Ammon's horn (tissue), 1 donor: Measurements from ENCODE around the gene ABR.
A peak's percentile ranks its signal among the peaks of the same experiment; 100 is the strongest.
"Not testable (repeated sequence)": the region's sequence is repeated elsewhere in the genome, so short reads cannot be mapped to it uniquely, and the experiment has no call there.

ENCODE experiments used
- DNase-seq: peaks from one replicate; pipeline ENCODE4 v3.0.0-alpha.2; 2016; ENCODE audit warnings: low spot score

ABR gene

GRCh38 chr17:1147664-1148063, 32.1 kb downstream of the ABR start:
- peak; percentile 62 for DNase-seq

- DNase-seq = no peak
Observed at GRCh38 chr17:1146561-1147265, 33.1 kb downstream of the ABR start.

GRCh38 chr17:1145311-1145986, 34.3 kb downstream of the ABR start:
- DNase-seq = no peak

GRCh38 chr17:1144162-1144561, 35.6 kb downstream of the ABR start:
- no peak for DNase-seq

DNA sequence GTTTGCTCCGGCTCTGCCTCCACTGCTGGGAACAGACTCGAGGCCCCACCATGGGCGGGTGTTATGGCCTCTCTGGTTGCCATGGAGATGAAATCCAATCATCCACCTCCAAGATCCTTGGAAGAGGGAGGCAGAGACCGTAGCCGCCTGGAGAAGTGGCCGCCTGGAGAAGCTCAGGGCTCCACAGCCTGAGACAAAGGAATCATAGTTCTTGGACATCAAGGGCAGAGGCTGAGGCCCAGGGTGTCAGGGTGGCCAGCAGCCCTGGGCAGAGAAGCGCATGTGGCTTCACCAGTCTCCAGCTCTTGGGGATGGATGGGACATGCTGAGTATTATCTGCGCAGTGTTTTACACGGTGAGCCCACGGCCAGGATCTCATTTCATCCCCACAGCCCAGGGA, 36.2 kb downstream of the ABR start:
- DNase-seq = peak; percentile 44

DNA sequence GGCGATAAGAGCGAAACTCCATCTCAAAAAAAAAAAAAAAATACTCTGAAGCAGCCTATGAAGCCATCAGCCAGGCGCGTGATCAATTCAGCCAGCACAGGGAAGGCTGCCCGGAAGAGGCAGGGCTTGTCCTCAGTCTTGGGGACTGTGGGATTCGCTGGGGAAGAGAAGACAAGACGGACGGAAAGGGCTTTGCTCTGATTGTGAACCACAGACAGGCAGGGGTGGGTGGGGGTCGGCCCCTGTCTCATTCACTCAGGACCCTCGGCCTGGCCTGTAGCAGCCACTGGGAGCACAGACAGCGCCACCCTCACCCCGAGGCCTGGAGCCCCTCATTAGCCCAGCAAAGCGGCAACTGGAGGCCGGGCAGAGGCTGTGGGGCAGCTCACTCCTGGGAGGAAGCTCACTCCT, 37.2 kb downstream of the ABR start:
- peak; percentile 60 for DNase-seq

DNA sequence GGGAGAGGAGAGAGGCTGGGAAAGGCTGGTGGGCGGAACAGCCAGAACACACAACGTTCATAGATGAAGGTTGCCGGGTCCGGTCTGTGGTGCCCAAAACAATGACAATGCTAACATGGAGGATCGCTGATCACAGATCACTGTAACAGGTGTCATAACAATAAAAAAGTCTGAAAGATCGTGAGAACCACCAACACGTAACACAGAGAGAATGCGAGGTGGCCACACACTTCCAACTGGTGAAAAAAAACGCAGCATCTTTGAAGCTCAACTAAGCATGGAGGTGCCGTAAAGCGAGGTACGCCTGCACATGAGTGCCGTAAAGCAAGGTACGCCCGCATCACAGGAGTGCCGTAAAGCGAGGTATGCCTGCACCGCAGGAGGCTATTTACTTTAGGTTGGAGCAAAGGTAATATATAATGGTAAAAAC, 42.3 kb downstream of the ABR start:
- DNase-seq = no peak

DNA sequence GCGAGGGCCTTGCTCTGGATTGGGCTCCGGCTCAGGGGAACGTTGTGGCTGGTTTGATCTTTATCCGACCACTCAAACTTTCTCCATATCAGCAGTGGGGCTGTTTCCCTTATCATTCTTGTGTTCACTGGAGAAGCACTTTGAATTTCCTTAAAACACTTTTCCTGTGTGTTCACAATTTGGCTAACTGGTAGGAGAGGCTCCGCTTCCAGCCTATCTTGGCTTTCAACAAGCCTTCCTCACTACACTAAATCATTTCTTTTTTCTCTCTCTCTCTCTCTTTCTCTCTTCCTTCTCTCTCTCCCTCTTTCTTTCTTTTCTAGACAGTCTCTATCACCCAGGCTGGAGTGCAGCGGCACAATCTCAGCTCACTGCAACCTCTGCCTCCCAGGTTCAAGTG, 43.0 kb downstream of the ABR start:
- DNase-seq = no peak

GRCh38 chr17:1134634-1135324, 45.0 kb downstream of the ABR start:
- DNase-seq = peak; percentile 69

DNA sequence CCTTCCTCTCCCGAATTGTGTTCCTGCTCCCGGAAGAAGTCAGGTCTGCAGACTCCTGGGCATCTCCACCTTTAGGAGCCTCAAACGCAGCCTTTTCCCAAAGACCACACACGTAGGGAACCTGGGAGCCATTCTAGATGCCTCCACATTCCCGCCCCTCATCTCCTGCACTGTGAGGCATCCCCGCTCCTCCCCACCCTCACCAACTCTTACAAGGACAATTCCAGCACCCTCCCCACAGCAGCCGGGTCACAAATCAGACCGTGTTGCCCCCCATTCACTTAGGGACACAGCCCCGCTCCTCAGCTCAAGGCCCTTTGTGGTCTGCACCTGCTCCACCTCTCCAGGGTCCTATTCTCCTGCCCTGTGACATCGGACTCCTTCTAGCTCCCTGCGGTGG, 49.6 kb downstream of the ABR start:
- no peak for DNase-seq

DNA sequence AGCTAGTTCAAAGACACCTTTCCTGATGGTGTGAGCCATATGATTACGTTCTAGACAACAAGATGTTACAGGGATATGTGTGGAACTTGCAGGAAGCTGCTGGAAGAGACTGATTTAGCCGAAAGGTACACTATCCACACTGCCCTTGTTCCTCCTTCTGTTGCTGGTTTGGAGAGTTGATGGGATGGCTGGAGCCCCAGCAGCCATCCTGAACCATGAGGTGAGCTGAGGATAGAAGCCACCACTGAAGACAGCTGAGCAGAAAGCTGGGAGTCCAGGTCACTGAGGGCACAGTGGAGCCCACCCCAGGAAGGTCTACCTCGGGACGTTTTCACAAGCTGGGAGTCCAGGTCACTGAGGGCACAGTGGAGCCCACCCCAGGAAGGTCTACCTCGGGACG, 51.3 kb downstream of the ABR start:
- not testable (repeated sequence) for DNase-seq

DNA sequence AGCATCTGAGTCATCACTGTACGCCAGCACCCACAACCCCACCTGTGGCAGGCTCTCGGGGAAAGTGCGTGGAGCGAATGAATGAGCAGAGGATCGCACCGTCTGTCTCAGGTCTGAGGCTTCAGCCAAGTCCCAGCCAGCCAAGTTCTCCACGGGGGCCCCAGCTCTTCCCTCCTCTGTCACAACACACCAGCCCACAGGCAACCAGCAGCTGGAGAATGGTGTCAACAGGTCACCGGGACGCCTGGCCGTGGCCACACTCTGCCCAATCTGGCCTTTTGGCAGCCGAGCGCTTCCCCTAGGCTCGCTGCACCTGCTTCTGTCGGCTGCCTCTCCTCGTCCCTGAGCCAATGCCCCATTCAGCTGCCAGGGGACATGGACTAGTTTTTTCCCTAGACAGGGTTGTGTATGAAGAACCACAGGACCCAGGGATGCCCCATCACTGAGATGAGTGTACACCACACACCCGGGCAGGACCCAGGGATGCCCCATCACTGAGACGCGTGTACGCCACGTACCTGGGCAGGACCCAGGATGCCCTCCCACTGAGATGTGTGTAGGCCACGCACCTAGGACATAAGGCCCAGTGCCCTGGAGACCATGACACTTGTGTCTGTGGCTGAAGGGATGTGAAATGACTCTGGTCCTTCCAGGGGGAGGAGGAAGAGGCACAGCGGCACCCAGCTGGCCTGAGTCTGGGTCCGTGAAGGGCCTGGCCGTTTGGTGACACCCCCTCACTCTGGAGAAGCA, 52.8 kb downstream of the ABR start:
- no peak for DNase-seq

GRCh38 chr17:1126250-1126797, 53.5 kb downstream of the ABR start:
- DNase-seq = no peak

DNA sequence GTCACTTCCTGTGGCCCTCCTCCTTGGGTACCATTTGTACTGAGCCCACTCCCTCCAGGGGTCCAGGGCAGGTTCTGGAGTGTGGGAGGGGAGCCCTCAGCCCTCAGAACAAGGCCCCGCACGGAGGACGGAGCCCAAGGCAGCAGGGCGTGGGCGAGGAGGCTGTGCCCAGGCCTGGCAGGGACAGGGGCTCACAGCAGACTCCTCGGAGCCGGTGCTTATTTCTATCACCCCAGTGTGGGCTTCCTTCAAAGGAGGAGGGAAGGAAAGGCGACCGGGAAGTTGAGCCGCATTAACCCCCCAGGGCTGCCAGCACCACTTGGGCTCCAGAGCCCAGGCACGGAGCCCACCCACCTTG, 54.0 kb downstream of the ABR start:
- no peak for DNase-seq

- DNase-seq = no peak
Observed at GRCh38 chr17:1124896-1125787, 54.6 kb downstream of the ABR start.

DNA sequence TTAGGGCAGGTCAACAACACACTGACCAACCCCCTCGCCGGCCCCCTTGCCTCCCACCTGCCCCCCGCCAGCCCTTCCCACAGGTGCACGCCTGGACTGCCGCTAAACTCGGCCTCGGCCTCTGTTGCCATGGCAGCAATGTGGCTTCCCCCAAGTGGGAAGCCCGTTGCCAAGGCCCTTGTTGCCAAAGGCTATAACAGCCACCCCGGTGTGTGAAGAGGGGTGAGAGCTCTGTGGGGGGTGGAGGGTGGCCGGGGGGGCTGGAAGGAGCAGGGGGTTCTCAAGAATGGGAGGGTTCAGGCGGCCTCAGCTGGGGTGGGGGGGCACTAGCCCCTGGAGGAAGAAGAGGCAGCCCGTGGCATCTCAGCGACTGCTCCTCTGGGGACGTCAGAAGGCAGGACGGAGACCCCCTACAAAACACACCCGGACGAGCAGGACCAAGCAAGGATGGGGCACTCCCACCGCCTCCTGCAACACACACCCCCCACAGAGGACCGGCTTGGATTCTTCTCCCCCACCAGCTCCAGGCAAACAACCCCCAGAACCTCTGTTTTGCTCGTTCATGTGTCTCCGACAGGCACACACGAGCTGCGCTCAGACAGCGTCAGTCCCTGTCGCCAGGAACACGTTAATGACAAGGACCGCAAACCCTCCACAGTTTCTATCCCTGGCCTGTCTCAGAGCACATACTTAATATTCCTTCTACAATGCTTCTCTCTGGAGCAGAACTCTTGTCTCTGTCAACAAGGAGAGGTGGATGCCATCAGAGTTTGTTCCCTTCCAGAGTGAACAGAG, 55.7 kb downstream of the ABR start:
- no peak for DNase-seq

- DNase-seq = no peak
Observed at GRCh38 chr17:1123393-1123831, 56.4 kb downstream of the ABR start.

DNA sequence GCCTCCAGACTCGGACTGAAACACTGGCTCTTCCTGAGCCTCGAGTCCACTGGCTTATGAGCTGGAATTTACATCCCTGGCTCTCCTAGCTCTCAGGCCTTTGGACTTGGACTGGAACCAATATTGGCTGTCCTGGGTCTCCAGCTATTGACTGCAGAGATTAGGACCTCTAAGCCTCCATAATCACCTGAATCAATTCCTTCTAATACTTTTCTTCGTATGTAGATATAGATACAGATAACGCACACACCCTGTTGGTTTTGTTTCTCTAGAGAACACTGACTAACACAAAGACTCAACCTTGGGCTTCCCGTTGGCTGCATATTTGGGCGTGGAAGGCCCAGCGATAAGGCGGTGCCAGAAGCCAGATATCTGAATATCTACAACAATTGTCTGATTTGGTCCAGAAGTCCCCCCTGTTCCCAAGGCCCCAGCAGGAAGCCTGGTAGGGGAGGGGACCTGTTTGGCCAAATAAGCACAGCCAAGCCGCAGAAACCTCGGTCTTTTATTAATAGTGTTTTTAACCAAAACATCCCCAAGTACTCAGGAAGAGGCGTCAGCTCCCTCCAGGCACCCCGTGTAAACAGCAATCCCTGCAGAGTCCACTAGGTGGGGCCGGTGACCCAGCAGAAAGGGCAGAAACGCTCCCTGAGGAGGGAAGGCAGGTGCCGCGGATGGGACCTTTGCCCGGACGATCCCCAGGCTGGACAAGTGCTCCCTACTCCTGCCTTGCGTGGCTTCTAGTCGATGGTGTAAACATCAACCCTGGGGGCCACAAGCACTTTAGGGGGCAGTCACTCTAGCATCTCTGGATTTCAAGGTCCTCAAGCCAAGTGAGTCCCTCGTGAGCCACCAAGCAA, 57.0 kb downstream of the ABR start:
- peak; percentile 77 for DNase-seq

DNA sequence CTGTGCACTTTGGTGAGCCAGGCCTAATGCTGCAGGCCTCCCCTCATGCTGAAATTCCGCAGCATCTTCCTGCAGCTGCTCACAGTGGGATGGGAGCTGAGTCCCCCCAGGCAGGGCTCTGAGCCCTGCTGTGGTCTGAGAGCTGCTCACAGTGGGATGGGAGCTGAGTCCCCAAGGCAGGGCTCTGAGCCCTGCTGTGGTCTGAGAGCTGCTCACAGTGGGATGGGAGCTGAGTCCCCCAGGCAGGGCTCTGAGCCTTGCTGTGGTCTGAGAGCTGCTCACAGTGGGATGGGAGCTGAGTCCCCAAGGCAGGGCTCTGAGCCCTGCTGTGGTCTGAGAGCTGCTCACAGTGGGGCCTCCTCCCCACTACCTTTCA, 58.4 kb downstream of the ABR start:
- not testable (repeated sequence) for DNase-seq
